Bronchial epithelial cell (primary cell): Measurements from ENCODE around the gene VSIG2. TPM values are rescaled to one million over a fixed set of nuclear protein-coding genes. Genes with fewer than 3 reads are reported as not detected.

ENCODE experiments used
- DNase-seq: peaks from one replicate; pipeline ENCODE4 v3.0.0-alpha.2; 2010; ENCODE audit warnings: low read depth
- FAIRE-seq: peaks from 2 replicates; lab custom pipeline; 2011; peaks lifted over from hg19 to GRCh38; lab: Jason Lieb, UNC
- H3K27me3 ChIP-seq: 2 replicates; pipeline ENCODE4 v1.5.1; 2011; ENCODE audit warnings: low read length; ENCODE audit not compliant: control insufficient read depth, insufficient read depth
- H3K36me3 ChIP-seq: 2 replicates; pipeline ENCODE4 v1.5.1; 2011; ENCODE audit warnings: low read length; ENCODE audit not compliant: control insufficient read depth, insufficient read depth
- H3K4me3 ChIP-seq: 2 replicates; pipeline ENCODE4 v1.5.1; 2011; ENCODE audit warnings: mild to moderate bottlenecking, low read depth, low read length, control low read depth
- CTCF ChIP-seq: IDR thresholded peaks from 2 replicates; pipeline ENCODE4 v1.5.1; 2011; ENCODE audit warnings: mild to moderate bottlenecking, moderate library complexity, low read length, control low read depth, inconsistent platforms; ENCODE audit not compliant: insufficient read depth, severe bottlenecking
- total RNA-seq: library from RNA; depleted of rRNA; stranded (reverse); fragments of >200 nt; gene quantifications from 2 replicates; pipeline ENCODE4 v1.2.1, GENCODE V29; 2014

The VSIG2 gene
- total RNA-seq, 1 donor from 2014 or later: 0.53 TPM

DNA sequence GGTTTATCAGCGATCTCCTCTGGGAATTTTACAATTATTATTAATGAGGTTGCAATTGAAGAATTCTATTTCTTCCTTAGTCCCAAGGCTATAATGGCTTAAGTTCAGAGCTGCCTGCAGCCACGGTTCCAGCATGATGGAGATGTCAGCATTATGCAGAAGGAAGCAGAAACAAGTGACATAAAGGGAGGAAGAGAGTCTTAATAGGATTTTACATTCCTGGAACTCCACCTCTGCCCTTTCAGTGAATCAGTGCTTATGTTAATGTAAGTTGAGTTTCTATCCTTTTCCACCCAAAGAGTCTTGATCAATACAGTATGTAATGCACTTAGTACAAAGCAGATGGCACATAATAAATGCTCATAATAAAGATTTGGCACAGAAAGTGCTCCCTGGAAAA lies 23.9 kb downstream of the VSIG2 start:
- Histone ChIP-seq H3K27me3 (no peaks in the 10 kb centered on the region), H3K36me3 (no peaks in the 10 kb centered on the region), H3K4me3 (no peak overlapping the region)
- DNase-seq (no peak), FAIRE-seq (no peak)
- TF ChIP-seq CTCF: no peak

GRCh38 chr11:124727474-124727873 lies 24.6 kb downstream of the VSIG2 start:
- no peak overlapping the region for H3K4me3 ChIP-seq
- H3K36me3 ChIP-seq: no peaks in the 10 kb centered on the region
- no peak for DNase-seq
- H3K27me3 ChIP-seq: no peaks in the 10 kb centered on the region
- no peak for FAIRE-seq
- no peak for TF ChIP-seq CTCF

DNA sequence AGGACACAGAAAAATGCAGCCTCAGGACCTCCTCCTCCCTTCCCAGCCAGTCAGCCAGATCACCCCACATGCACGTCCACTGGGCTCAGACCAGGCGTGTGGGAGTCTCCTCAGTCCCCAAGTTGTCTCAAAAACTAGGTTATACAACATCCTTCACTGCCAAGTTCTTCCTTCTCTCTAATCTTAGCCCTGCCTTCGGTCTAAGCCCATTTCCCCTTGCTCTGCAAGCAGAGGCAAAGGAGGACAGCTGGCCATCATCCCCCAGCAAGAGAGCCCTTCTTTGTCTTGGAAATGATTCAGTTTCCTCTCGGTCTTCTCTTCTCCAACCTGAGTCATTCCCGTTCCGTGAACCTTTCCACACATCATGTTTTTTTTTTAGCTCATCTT lies 26.3 kb downstream of the VSIG2 start:
- no peak for TF ChIP-seq CTCF
- DNase-seq (peak; percentile 81), FAIRE-seq (no peak)
- H3K36me3 ChIP-seq: no peaks in the 10 kb centered on the region
- H3K4me3 ChIP-seq: no peak overlapping the region
- H3K27me3 ChIP-seq: no peaks in the 10 kb centered on the region

DNA sequence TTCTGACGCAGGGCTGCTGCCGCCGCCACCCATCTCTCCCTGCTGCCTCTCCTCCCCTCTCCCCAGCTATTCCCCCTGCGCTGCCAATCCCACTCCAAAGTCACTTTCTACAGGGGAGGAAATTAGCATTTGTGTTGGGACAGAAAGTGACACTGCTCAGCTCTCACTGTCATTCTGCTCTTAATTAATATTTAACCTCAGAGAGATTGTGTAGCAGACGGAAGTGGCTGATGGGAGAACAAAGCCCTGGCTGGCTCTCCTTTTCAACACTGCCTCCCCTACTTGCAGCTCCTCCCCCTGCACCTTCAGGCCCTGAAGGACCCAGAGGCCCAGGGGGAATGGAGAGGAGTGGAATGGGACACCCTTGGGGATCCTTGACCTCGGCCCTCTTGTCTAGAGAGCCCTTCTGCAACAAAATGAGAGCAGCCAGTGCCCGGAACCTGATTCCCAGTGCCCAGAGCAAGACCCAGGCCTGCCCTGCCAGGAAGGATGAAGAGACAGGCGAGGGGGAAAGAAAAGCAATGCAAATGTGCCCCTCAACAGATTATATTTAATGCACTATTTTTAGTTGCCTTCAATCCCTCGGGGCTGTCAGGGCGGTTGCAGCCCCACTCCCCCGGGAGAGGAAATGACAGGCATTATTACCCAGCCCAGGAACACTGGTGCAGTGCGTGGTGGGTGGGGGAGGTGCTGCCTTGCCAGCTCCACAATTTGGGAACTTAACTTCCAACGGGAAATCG lies 26.9 kb downstream of the VSIG2 start:
- FAIRE-seq: no peak

GRCh38 chr11:124722176-124722575 lies 29.9 kb downstream of the VSIG2 start:
- FAIRE-seq (no peak), DNase-seq (no peak)
- no peak for TF ChIP-seq CTCF
- no peaks in the 10 kb centered on the region for H3K36me3 ChIP-seq
- H3K27me3 ChIP-seq: no peaks in the 10 kb centered on the region
- H3K4me3 ChIP-seq: no peak overlapping the region

More for the DNA sequence above, 26.9 kb downstream of the VSIG2 start:
- Histone ChIP-seq H3K36me3 (no peaks in the 10 kb centered on the region), H3K27me3 (no peaks in the 10 kb centered on the region), H3K4me3 (no peak overlapping the region)
- DNase-seq: no peak
- no peak for TF ChIP-seq CTCF

DNA sequence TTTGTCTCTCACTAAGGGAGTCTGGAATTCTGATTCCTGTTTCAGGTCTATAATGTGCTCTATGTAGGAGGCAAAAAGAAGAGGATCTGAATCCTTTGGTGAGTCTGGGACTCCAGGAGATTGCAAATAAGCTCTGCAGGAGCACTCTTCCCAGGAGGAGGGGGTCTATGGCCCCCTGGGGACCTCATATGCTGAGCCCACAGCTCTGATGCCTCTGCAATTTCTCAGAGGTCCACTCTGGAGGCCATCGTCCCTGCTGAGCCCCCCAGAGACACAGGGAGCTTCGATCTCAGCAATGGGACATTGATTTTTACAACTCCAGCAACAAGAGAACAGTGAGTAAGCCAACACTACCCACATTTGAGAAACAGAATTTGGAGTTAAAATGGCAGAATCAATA lies 32.5 kb downstream of the VSIG2 start:
- Histone ChIP-seq H3K36me3 (no peaks in the 10 kb centered on the region), H3K4me3 (no peak overlapping the region), H3K27me3 (no peaks in the 10 kb centered on the region)
- no peak for DNase-seq
- TF ChIP-seq CTCF: no peak
- no peak for FAIRE-seq
